RWPE1 (cell line): ENCODE results near the gene ROR1.

Experiments used
- CTCF ChIA-PET: fragments of 350-600 bp; sonication (Branson Sonifier 250); formaldehyde crosslinking; extraction: SDS; loops from one replicate; lab custom pipeline; 2021; lab: Yijun Ruan, JAX
- POLR2A ChIA-PET: fragments of 400-600 bp; formaldehyde crosslinking; extraction: SDS; loops from one replicate; lab custom pipeline; 2020; ENCODE audit warnings: antibody characterized with exemption; ENCODE audit not compliant: low non-redundant PET; lab: Yijun Ruan, JAX
- DNase-seq: peaks from one replicate; pipeline ENCODE4 v3.0.0; 2012; ENCODE audit warnings: low spot score
- H3K27ac ChIP-seq: fragments of 450-650 bp; 2 replicates; pipeline ENCODE4 v1.5.1; 2017
- CTCF ChIP-seq: fragments of 450-650 bp; conservative IDR thresholded peaks from 2 replicates; pipeline ENCODE4 v1.5.1; 2017; ENCODE audit warnings: low read depth, mild to moderate bottlenecking

ROR1 gene

GRCh38 chr1:63731117-63732043 lies 42.4 kb upstream of the ROR1 start:
- H3K27ac ChIP-seq = peak overlapping the region; percentile 9; the same call in 1 of the 2 replicates
- no peak for TF ChIP-seq CTCF
- POLR2A ChIA-PET = no interaction called here
- CTCF ChIA-PET = no interaction called here
- peak; percentile 94 for DNase-seq

- no peak overlapping the region for H3K27ac ChIP-seq
- no peak for DNase-seq
- no peak for TF ChIP-seq CTCF
- ChIA-PET POLR2A (no interaction called here), CTCF (no interaction called here)
These were observed 41.2 kb upstream of the ROR1 start for GRCh38 chr1:63732666-63733065.

- TF ChIP-seq CTCF = no peak
- no peak overlapping the region for H3K27ac ChIP-seq
- POLR2A ChIA-PET = no interaction called here
- no peak for DNase-seq
- CTCF ChIA-PET = no interaction called here
These were observed 35.0 kb upstream of the ROR1 start for GRCh38 chr1:63738772-63739171.

DNA sequence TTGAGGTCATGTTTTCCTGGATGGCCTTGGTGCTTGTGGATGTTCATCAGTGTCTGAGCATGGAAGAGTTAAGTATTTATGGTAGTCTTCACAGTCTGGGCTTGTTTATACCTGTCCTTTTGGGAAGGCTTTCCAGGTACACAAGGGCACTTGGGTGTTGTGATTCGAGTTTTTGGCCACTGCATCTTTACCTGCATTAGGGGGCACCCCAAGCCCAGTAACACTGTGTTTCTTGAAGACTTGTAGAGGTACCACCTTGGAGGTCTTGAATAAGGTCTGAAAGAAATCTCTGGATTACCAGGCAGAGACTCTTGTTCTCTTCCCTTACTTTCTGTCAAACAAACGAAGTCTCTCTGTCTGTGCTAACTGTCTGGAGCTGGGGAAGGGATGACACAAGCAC lies 34.4 kb upstream of the ROR1 start:
- ChIA-PET CTCF (no interaction called here), POLR2A (no interaction called here)
- no peak for DNase-seq
- H3K27ac ChIP-seq = no peak overlapping the region
- no peak for TF ChIP-seq CTCF

DNA sequence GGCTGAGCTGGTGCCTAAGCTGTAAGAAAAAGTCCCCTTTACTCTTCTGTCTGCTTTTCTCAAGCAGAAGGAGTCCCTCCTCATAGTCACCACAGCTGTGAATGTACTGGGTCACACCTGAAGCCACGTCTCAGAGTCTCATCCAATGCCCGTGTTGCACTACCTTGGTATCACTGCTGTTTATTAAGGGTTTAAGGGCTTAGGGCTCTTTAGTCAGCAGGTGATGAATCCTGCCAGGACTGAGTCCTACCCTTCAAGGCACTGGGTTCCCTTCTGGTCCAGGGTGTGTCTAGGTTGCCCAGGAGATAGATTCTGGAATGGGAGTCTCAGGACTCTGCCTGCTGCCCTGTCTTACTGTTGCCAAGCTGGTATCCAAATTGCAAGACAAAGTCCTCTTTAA lies 33.4 kb upstream of the ROR1 start:
- ChIA-PET POLR2A (no interaction called here), CTCF (no interaction called here)
- no peak for TF ChIP-seq CTCF
- DNase-seq = no peak
- H3K27ac ChIP-seq = no peak overlapping the region

GRCh38 chr1:63742526-63742925 lies 31.3 kb upstream of the ROR1 start:
- H3K27ac ChIP-seq = no peak overlapping the region
- DNase-seq = no peak
- ChIA-PET CTCF (no interaction called here), POLR2A (no interaction called here)
- no peak for TF ChIP-seq CTCF
